Mesothelial cell of epicardium (in vitro differentiated cells): ENCODE data around the gene CCDC158. TPM values are rescaled to one million over a fixed set of nuclear protein-coding genes. Genes with fewer than 3 reads are reported as not detected.

ENCODE experiments used
- DNase-seq, 2 experiments: peaks; one replicate each; pipeline ENCODE4 v3.0.0; 2021; ENCODE audit warnings: low spot score in 2 of 2; ENCODE audit not compliant: unreplicated experiment in 2 of 2
- H3K27ac Mint-ChIP-seq: 2 replicates; pipeline ENCODE4 v1.8.0; 2021; ENCODE audit warnings: mixed read lengths
- H3K27me3 Mint-ChIP-seq: 2 replicates; pipeline ENCODE4 v1.8.0; 2021; ENCODE audit warnings: low read depth, mixed read lengths
- H3K36me3 Mint-ChIP-seq: 2 replicates; pipeline ENCODE4 v1.8.0; 2021; ENCODE audit warnings: mixed read lengths
- H3K4me1 Mint-ChIP-seq: 2 replicates; pipeline ENCODE4 v1.8.0; 2021; ENCODE audit warnings: mixed read lengths
- H3K4me3 Mint-ChIP-seq: 2 replicates; pipeline ENCODE4 v1.8.0; 2021; ENCODE audit warnings: mild to moderate bottlenecking, moderate library complexity, mixed read lengths
- H3K9me3 Mint-ChIP-seq: 2 replicates; pipeline ENCODE4 v1.8.0; 2021; ENCODE audit warnings: mixed read lengths
- CTCF ChIP-seq: fragments of 200-600 bp; sonication (generic); IDR thresholded peaks from one replicate; pipeline ENCODE4 v1.5.0; 2021; ENCODE audit warnings: antibody characterized with exemption; ENCODE audit not compliant: unreplicated experiment
- total RNA-seq: library from RNA; stranded (reverse); gene quantifications from 3 replicates; pipeline ENCODE4 v1.2.1, GENCODE V29; 2021

CCDC158 gene
- total RNA-seq, 1 donor from 2014 or later, result not detected

GRCh38 chr4:76376534-76376933 lies 44.4 kb downstream of the CCDC158 start:
- TF ChIP-seq CTCF, result no peak
- peaks cover 15% of the 10 kb centered on the region for H3K9me3 Mint-ChIP-seq
- no peak for DNase-seq
- no peaks in the 10 kb centered on the region for H3K27me3 Mint-ChIP-seq
- H3K4me3 Mint-ChIP-seq, result no peak overlapping the region
- no peak overlapping the region for H3K27ac Mint-ChIP-seq
- H3K36me3 Mint-ChIP-seq, result peaks cover 3% of the 10 kb centered on the region
- peaks cover 31% of the 10 kb centered on the region for H3K4me1 Mint-ChIP-seq

- Mint-ChIP-seq H3K27ac (no peak overlapping the region), H3K4me1 (peaks cover 31% of the 10 kb centered on the region), H3K9me3 (peaks cover 8% of the 10 kb centered on the region), H3K4me3 (no peak overlapping the region), H3K36me3 (no peaks in the 10 kb centered on the region), H3K27me3 (no peaks in the 10 kb centered on the region)
- TF ChIP-seq CTCF, result no peak
- no peak for DNase-seq
These were observed 45.2 kb downstream of the CCDC158 start for GRCh38 chr4:76375703-76376102.

GRCh38 chr4:76374798-76375197 lies 46.1 kb downstream of the CCDC158 start:
- no peaks in the 10 kb centered on the region for H3K36me3 Mint-ChIP-seq
- H3K4me1 Mint-ChIP-seq, result peaks cover 31% of the 10 kb centered on the region
- no peak for TF ChIP-seq CTCF
- H3K9me3 Mint-ChIP-seq, result peaks cover under 1% of the 10 kb centered on the region
- H3K27me3 Mint-ChIP-seq, result no peaks in the 10 kb centered on the region
- H3K4me3 Mint-ChIP-seq, result no peak overlapping the region
- no peak overlapping the region for H3K27ac Mint-ChIP-seq
- DNase-seq, result no peak

- Mint-ChIP-seq H3K27ac (no peak overlapping the region), H3K36me3 (no peaks in the 10 kb centered on the region), H3K4me3 (no peak overlapping the region), H3K4me1 (peaks cover 31% of the 10 kb centered on the region), H3K9me3 (no peaks in the 10 kb centered on the region), H3K27me3 (no peaks in the 10 kb centered on the region)
- no peak for DNase-seq
- no peak for TF ChIP-seq CTCF
These were observed 46.9 kb downstream of the CCDC158 start for GRCh38 chr4:76373919-76374552.

GRCh38 chr4:76366737-76367136 lies 54.2 kb downstream of the CCDC158 start:
- Mint-ChIP-seq H3K27ac (no peak overlapping the region), H3K4me1 (no peaks in the 10 kb centered on the region), H3K4me3 (no peak overlapping the region), H3K36me3 (no peaks in the 10 kb centered on the region), H3K27me3 (no peaks in the 10 kb centered on the region), H3K9me3 (no peaks in the 10 kb centered on the region)
- DNase-seq, result no peak
- TF ChIP-seq CTCF, result no peak

- no peak for DNase-seq
- H3K9me3 Mint-ChIP-seq, result peaks cover 5% of the 10 kb centered on the region
- H3K27ac Mint-ChIP-seq, result no peak overlapping the region
- no peak for TF ChIP-seq CTCF
- peaks cover 1% of the 10 kb centered on the region for H3K36me3 Mint-ChIP-seq
- H3K27me3 Mint-ChIP-seq, result no peaks in the 10 kb centered on the region
- H3K4me3 Mint-ChIP-seq, result no peak overlapping the region
- no peaks in the 10 kb centered on the region for H3K4me1 Mint-ChIP-seq
These were observed 55.3 kb downstream of the CCDC158 start for GRCh38 chr4:76365636-76366035.
